ENCODE results near the gene SETMAR. TPM values are rescaled to one million over a fixed set of nuclear protein-coding genes. Genes with fewer than 3 reads are reported as not detected.
A peak's percentile ranks its signal among the peaks of the same experiment; 100 is the strongest.
"Not testable (repeated sequence)": the region's sequence is repeated elsewhere in the genome, so short reads cannot be mapped to it uniquely, and the experiment has no call there.

SETMAR gene
- total and polyA plus RNA-seq, 8 donors = 3.1 to 28.0 (median 11.6) TPM

- Histone ChIP-seq H3K27ac (no peak overlapping the region), H3K27me3 (no peaks in the 10 kb centered on the region), H3K4me1 (no peaks in the 10 kb centered on the region), H3K4me3 (no peak overlapping the region), H3K9me3 (no peaks in the 10 kb centered on the region), H3K36me3 (no peaks in the 10 kb centered on the region)
- TF ChIP-seq POLR2AphosphoS5 (IDR thresholded peaks at IDR 0.05) (no peak), EP300 (IDR thresholded peaks at IDR 0.05) (no peak), CTCF (IDR thresholded peaks at IDR 0.05) (no peak), POLR2A (IDR thresholded peaks at IDR 0.05) (no peak)
- no peak for DNase-seq
- intact Hi-C loops (cut with DNase I; ENCODE audit: low total_unique reads) = no loop called here
- whole genome bisulfite sequencing, 5 donors = 75 to 84% (median 79%) methylated on average over 4 of the region's 4 CpGs
Measured at GRCh38 chr3:4289044-4289443, 14.1 kb upstream of the SETMAR start.

- Histone ChIP-seq H3K4me3 (no peak overlapping the region), H3K9me3 (no peaks in the 10 kb centered on the region), H3K36me3 (no peaks in the 10 kb centered on the region), H3K4me1 (no peaks in the 10 kb centered on the region), H3K27ac (no peak overlapping the region), H3K27me3 (no peaks in the 10 kb centered on the region)
- intact Hi-C loops (cut with DNase I; ENCODE audit: low total_unique reads) = loop anchor here (5.0 kb wide), 1 partner anchor 1088 kb away; no protein-coding TSS in a partner anchor
- no peak for TF ChIP-seq POLR2A (IDR thresholded peaks at IDR 0.05)
- peak in 5 of 7 experiments; percentile 90 to 96 (median 92) for TF ChIP-seq CTCF (IDR thresholded peaks at IDR 0.05)
- peak in 1 of 2 donors; percentile 75 for DNase-seq
- WGBS, 5 donors = 2 to 7% (median 5%) methylated on average over 5 of the region's 5 CpGs
Measured at GRCh38 chr3:4290272-4290893, 12.8 kb upstream of the SETMAR start.

GRCh38 chr3:4292301-4292700 is 10.9 kb upstream of the SETMAR start:
- Histone ChIP-seq H3K27ac (no peak overlapping the region), H3K36me3 (no peaks in the 10 kb centered on the region), H3K4me3 (no peak overlapping the region), H3K4me1 (no peaks in the 10 kb centered on the region), H3K9me3 (no peaks in the 10 kb centered on the region), H3K27me3 (no peaks in the 10 kb centered on the region)
- WGBS, 5 donors = 44 to 63% (median 56%) methylated on average over 3 of the region's 3 CpGs
- no peak for TF ChIP-seq CTCF (IDR thresholded peaks at IDR 0.05)
- TF ChIP-seq EP300 (IDR thresholded peaks at IDR 0.05) = no peak
- no peak for TF ChIP-seq POLR2AphosphoS5 (IDR thresholded peaks at IDR 0.05)
- no peak for TF ChIP-seq POLR2A (IDR thresholded peaks at IDR 0.05)
- DNase-seq = no peak
- intact Hi-C loops (cut with DNase I; ENCODE audit: low total_unique reads) = loop anchor here (5.0 kb wide), 1 partner anchor 1090 kb away; no protein-coding TSS in a partner anchor

GRCh38 chr3:4294616-4295327 is 8.4 kb upstream of the SETMAR start:
- DNase-seq = no peak
- Histone ChIP-seq H3K4me3 (no peak overlapping the region), H3K4me1 (no peaks in the 10 kb centered on the region), H3K9me3 (no peaks in the 10 kb centered on the region), H3K27ac (no peak overlapping the region), H3K27me3 (no peaks in the 10 kb centered on the region), H3K36me3 (no peaks in the 10 kb centered on the region)
- no peak for TF ChIP-seq POLR2AphosphoS5 (IDR thresholded peaks at IDR 0.05)
- no peak for TF ChIP-seq POLR2A (IDR thresholded peaks at IDR 0.05)
- TF ChIP-seq CTCF (IDR thresholded peaks at IDR 0.05) = no peak
- TF ChIP-seq EP300 (IDR thresholded peaks at IDR 0.05) = no peak
- WGBS, 5 donors = 74 to 87% (median 83%) methylated on average over 11 of the region's 11 CpGs
- intact Hi-C loops (cut with DNase I; ENCODE audit: low total_unique reads) = loop anchor here (5.0 kb wide), 1 partner anchor 1092 kb away; no protein-coding TSS in a partner anchor

- DNase-seq; H3K4me3 ChIP-seq; H3K9me3 ChIP-seq; H3K4me1 ChIP-seq; H3K27me3 ChIP-seq; H3K27ac ChIP-seq; H3K36me3 ChIP-seq; intact Hi-C loops (cut with DNase I; ENCODE audit: low total_unique reads): not testable (repeated sequence)
- WGBS, 5 donors = 72 to 89% (median 87%) methylated on average over 5 of the region's 5 CpGs
Measured at GRCh38 chr3:4296454-4296853, 6.7 kb upstream of the SETMAR start.

All from stomach (tissue), 9 donors.